Nephron progenitor cell (in vitro differentiated cells): ENCODE data around the gene CBLC.
"Not testable (repeated sequence)": the region's sequence is repeated elsewhere in the genome, so short reads cannot be mapped to it uniquely, and the experiment has no call there.

Experiments
- DNase-seq: peaks from one replicate; pipeline ENCODE4 v3.0.0; 2021
- H3K27ac Mint-ChIP-seq: 2 replicates; pipeline ENCODE4 v1.8.0; 2021; ENCODE audit warnings: mild to moderate bottlenecking, moderate library complexity, mixed read lengths
- H3K27me3 Mint-ChIP-seq: 2 replicates; pipeline ENCODE4 v1.8.0; 2021; ENCODE audit warnings: mild to moderate bottlenecking, low read depth, mixed read lengths; ENCODE audit not compliant: poor library complexity
- H3K36me3 Mint-ChIP-seq: 2 replicates; pipeline ENCODE4 v1.8.0; 2021; ENCODE audit warnings: low read depth, mixed read lengths
- H3K4me1 Mint-ChIP-seq: 2 replicates; pipeline ENCODE4 v1.8.0; 2021; ENCODE audit warnings: mixed read lengths
- H3K4me3 Mint-ChIP-seq: 2 replicates; pipeline ENCODE4 v1.8.0; 2021; ENCODE audit warnings: mild to moderate bottlenecking, moderate library complexity, mixed read lengths
- H3K9me3 Mint-ChIP-seq: 2 replicates; pipeline ENCODE4 v1.8.0; 2021; ENCODE audit warnings: mild to moderate bottlenecking, moderate library complexity, mixed read lengths
- TF ChIP-seq, protein P1 (sequence below): fragments of 200-600 bp; sonication (generic); IDR thresholded peaks from 2 replicates; pipeline ENCODE4 v1.5.0; 2021; ENCODE audit warnings: antibody characterized with exemption

CBLC gene

DNA sequence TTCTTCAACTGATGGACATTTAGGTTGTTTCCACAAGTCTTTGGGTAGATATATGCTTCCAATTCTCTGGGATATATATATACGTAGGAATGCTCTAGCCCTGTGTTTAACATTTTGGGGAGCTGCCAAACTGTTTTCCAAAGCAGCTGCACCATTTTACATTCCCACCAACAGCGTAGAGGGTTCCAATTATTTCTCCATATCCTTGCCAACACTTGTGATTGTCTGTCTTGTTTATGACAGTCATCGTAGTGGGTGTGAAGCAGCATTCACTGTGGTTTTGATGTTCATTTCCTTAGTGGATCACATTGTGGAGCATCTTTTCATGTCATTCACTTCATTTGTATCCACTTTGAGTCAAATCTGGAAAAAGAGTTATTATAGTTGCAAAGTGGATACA, 4.7 kb upstream of the CBLC start:
- Mint-ChIP-seq H3K4me1 (peaks cover 12% of the 10 kb centered on the region), H3K9me3 (peaks cover 13% of the 10 kb centered on the region), H3K27me3 (peaks cover 64% of the 10 kb centered on the region), H3K36me3 (no peaks in the 10 kb centered on the region), H3K4me3 (no peak overlapping the region), H3K27ac (no peak overlapping the region)
- no peak for DNase-seq
- TF ChIP-seq, protein P1, sequence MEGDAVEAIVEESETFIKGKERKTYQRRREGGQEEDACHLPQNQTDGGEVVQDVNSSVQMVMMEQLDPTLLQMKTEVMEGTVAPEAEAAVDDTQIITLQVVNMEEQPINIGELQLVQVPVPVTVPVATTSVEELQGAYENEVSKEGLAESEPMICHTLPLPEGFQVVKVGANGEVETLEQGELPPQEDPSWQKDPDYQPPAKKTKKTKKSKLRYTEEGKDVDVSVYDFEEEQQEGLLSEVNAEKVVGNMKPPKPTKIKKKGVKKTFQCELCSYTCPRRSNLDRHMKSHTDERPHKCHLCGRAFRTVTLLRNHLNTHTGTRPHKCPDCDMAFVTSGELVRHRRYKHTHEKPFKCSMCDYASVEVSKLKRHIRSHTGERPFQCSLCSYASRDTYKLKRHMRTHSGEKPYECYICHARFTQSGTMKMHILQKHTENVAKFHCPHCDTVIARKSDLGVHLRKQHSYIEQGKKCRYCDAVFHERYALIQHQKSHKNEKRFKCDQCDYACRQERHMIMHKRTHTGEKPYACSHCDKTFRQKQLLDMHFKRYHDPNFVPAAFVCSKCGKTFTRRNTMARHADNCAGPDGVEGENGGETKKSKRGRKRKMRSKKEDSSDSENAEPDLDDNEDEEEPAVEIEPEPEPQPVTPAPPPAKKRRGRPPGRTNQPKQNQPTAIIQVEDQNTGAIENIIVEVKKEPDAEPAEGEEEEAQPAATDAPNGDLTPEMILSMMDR = no peak

DNA sequence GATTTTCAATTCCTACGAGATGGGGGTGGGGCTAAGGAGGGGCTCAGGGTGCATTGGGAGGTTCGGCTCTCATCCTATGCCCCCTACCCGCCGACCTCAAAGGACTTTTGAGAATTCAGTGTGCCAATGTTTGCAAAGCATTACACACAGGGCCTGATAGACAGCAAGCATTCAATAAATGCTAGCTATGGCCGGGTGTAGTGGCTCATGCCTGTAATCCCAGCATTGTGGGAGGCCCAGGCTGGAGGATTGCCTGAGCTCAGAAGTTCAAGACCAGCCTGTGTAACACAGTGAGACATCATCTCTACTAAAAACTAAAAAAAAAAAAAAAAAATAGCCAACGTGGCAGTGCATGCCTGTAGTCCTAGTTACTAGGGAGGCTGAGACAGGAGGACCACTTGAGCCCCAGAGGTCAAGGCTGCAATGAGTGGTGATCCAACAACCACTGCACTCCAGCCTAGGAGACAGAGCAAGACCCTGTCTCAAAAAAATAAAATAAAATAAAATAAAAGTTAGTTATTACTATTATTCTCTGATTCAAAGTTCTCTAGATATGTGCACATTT, 1.9 kb upstream of the CBLC start:
- Mint-ChIP-seq H3K4me3 (no peak overlapping the region), H3K27me3 (peaks cover 48% of the 10 kb centered on the region), H3K36me3 (no peaks in the 10 kb centered on the region), H3K4me1 (peaks cover 8% of the 10 kb centered on the region), H3K27ac (no peak overlapping the region), H3K9me3 (no peaks in the 10 kb centered on the region)
- TF ChIP-seq, protein P1 = no peak
- DNase-seq = no peak

DNA sequence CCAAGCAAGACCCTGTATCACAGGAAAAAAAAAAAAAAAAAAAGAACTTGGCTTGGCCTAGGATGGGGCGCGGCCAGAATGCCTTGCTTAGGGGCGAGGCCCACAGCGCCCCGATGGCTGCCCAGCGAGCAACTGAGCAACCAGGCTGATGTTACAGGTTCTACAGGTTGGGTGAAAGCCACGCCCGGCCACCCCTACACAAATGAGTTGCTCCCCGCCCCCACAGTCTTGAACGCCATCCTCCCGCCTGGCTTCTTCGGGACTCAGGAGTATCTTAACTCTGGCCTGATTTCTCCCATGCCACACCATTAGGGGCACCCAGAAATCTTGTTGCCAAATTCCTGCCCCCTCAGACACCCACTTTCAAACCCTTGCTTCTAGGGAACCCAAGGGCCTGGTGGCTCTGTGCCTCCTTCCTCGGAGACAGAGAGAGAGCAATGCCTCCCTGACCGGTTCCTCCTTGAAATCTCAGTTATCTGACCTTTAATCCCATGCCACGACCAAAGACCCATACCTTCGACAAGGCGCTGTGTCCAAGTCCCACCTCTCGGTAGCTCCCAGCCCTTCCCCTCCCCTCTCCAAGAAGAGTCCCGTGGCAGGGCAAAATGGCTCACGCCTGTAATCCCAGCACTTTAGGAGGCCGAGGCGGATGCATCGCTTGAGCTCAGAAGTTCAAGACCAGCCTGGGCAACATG, 1.1 kb upstream of the CBLC start:
- TF ChIP-seq, protein P1 = no peak
- Mint-ChIP-seq H3K27me3 (peaks cover 46% of the 10 kb centered on the region), H3K27ac (no peak overlapping the region), H3K4me1 (peaks cover 8% of the 10 kb centered on the region), H3K4me3 (no peak overlapping the region), H3K9me3 (no peaks in the 10 kb centered on the region), H3K36me3 (no peaks in the 10 kb centered on the region)
- no peak for DNase-seq

DNA sequence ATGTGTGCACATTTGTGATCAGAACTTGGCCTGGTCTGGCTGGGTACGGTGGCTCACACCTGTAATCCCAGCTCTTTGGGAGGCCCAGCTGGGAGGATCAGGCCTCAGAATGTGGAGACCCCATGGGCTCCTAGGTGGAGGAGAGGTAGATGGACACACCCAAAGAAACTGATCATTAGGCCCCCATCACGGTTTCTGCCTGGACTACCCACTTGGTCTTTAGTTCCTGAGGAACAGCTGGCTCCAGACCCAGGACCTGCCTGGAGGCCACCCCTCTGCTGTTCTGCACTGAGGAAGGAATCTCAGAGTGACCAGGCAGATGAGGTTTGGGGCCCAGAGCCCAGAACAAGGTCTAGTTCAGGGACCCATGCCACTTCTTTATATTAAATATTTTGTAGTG, 1.5 kb downstream of the CBLC start:
- H3K4me3 Mint-ChIP-seq = no peak overlapping the region
- TF ChIP-seq, protein P1 = no peak

DNA sequence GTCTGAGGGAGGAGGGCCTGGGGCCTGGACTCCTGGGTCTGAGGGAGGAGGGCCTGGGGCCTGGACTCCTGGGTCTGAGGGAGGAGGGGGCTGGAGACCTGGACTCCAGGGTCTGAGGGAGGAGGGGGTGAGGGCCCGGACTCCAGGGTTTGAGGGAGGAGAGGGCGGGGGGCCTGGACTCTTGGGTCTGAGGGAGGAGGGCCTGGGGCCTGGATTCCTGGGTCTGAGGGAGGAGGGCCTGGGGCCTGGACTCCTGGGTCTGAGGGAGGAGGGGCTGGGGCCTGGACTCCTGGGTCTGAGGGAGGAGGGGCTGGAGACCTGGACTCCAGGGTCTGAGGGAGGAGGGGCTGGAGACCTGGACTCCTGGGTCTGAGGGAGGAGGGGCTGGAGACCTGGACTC, 4.0 kb downstream of the CBLC start:
- not testable (repeated sequence) for H3K4me3 Mint-ChIP-seq, H3K9me3 Mint-ChIP-seq, DNase-seq, H3K36me3 Mint-ChIP-seq, H3K4me1 Mint-ChIP-seq, H3K27ac Mint-ChIP-seq
- peaks cover 19% of the 10 kb centered on the region for H3K27me3 Mint-ChIP-seq

More for the DNA sequence above, 1.5 kb downstream of the CBLC start:
- no peaks in the 10 kb centered on the region for H3K9me3 Mint-ChIP-seq
- H3K27me3 Mint-ChIP-seq = peaks cover 25% of the 10 kb centered on the region
- no peaks in the 10 kb centered on the region for H3K36me3 Mint-ChIP-seq
- H3K4me1 Mint-ChIP-seq = peaks cover 8% of the 10 kb centered on the region
- DNase-seq = no peak
- no peak overlapping the region for H3K27ac Mint-ChIP-seq

DNA sequence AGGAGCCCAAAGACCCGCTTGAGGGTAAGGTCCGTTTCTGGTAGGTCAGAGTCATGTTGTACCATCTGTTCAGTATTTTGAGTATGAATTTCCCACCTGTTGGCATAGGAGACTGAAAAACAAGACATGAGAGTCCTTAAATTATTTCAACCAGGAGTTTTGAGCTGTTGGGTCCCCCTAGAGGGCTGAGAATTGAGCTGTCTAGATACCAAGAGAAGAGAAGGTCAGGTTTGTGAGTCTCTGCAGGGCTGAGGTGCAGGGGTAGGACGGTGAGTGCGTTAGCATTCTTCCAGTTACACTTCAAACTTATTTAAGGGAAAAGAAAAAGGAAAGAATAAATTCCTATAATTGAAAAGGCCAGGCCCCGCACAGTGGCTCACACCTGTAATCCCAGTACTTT, 5.0 kb downstream of the CBLC start:
- peaks cover 9% of the 10 kb centered on the region for H3K27me3 Mint-ChIP-seq
- no peak for DNase-seq
- H3K9me3 Mint-ChIP-seq = no peaks in the 10 kb centered on the region
- TF ChIP-seq, protein P1 = no peak
- H3K36me3 Mint-ChIP-seq = no peaks in the 10 kb centered on the region
- no peak overlapping the region for H3K27ac Mint-ChIP-seq
- no peak overlapping the region for H3K4me3 Mint-ChIP-seq
- H3K4me1 Mint-ChIP-seq = peaks cover 6% of the 10 kb centered on the region
